GM12873 (cell line): ENCODE measurements around the gene TRIM7.

ENCODE experiments used
- CTCF ChIP-seq: IDR thresholded peaks from 2 replicates; pipeline ENCODE4 v1.5.1; 2012; ENCODE audit warnings: low read depth, mild to moderate bottlenecking, moderate library complexity, low read length, control low read depth; ENCODE audit not compliant: insufficient read depth; ENCODE audit errors: missing control alignments

TRIM7 gene

GRCh38 chr5:181197326-181197951 lies 7.6 kb downstream of the TRIM7 start:
- no peak for TF ChIP-seq CTCF

GRCh38 chr5:181195249-181195761 lies 9.7 kb downstream of the TRIM7 start:
- TF ChIP-seq CTCF: no peak

GRCh38 chr5:181194489-181195248 lies 10.3 kb downstream of the TRIM7 start:
- TF ChIP-seq CTCF: no peak

- TF ChIP-seq CTCF: no peak
Measured at GRCh38 chr5:181193656-181194055, 11.3 kb downstream of the TRIM7 start.

GRCh38 chr5:181192337-181193046 lies 12.5 kb downstream of the TRIM7 start:
- TF ChIP-seq CTCF: no peak

GRCh38 chr5:181191526-181192336 lies 13.3 kb downstream of the TRIM7 start:
- no peak for TF ChIP-seq CTCF
